HCT116 (cell line): ENCODE results near the gene AEBP1. TPM values are rescaled to one million over a fixed set of nuclear protein-coding genes. Genes with fewer than 3 reads are reported as not detected.
A peak's percentile ranks its signal among the peaks of the same experiment; 100 is the strongest.

Experiments used
- ATAC-seq: fragments of 200-7000 bp; cut with Tn5 transposase; 2 replicates; pipeline ENCODE4 v1.9.1; 2020; ENCODE audit warnings: mild to moderate bottlenecking, moderate library complexity
- BruUV-seq: library from RNA; stranded (reverse); fragments of 400-500 nt; replicated peaks from 2 replicates; lab custom pipeline; 2021; lab: Mats Ljungman, UMichigan
- CTCF ChIA-PET: fragments of 300-600 bp; sonication (Branson Sonifier 250); formaldehyde crosslinking; loops from one replicate; lab custom pipeline; 2021; ENCODE audit warnings: antibody characterized with exemption; lab: Charles Lee
- POLR2A ChIA-PET: fragments of 300-600, 350-600 bp; sonication (Branson Sonifier 250); formaldehyde crosslinking; loops from one replicate; lab custom pipeline; 2021; ENCODE audit warnings: antibody characterized with exemption; lab: Charles Lee
- RAD21 ChIA-PET, 2 experiments: fragments of 300-600 bp; sonication (Branson Sonifier 250); formaldehyde crosslinking; loops; one replicate each; lab custom pipeline; 2023; ENCODE audit warnings: low total read pairs in 2 of 2; ENCODE audit not compliant: uncharacterized antibody in 2 of 2, unreplicated experiment in 2 of 2, low non-redundant PET in 1 of 2; lab: Charles Lee
- DNase-seq: peaks from one replicate; pipeline ENCODE4 v3.0.0-alpha.2; 2010; ENCODE audit warnings: low read depth, low spot score
- H2AFZ ChIP-seq: fragments of 200-600 bp; shearing (Covaris generic), sonication (generic); 2 replicates; pipeline ENCODE4 v1.6.1; 2017; ENCODE audit warnings: low read depth, mixed run types, mixed read lengths, antibody characterized with exemption, low read length; ENCODE audit not compliant: poor library complexity, severe bottlenecking
- H3K27ac ChIP-seq: 2 replicates; pipeline ENCODE4 v1.5.1; 2012; ENCODE audit warnings: low read depth, low read length
- H3K27me3 ChIP-seq: fragments of 200-600 bp; sonication (generic); 2 replicates; pipeline ENCODE4 v1.6.1; 2016; ENCODE audit warnings: mixed run types, low read length, mixed read lengths; ENCODE audit not compliant: insufficient read depth
- H3K36me3 ChIP-seq, 2 experiments: fragments of 200-500 bp in 1 of 2; fragments of 200-600 bp in 1 of 2; sonication (Bioruptor generic) in 1 of 2; sonication (generic) in 1 of 2; 2 replicates each; pipeline versions ENCODE4 v1.5.1 to v1.6.1; 2014 to 2016; ENCODE audit warnings: low read length in 2 of 2, inconsistent platforms in 1 of 2, mixed read lengths in 1 of 2, mixed run types in 1 of 2; ENCODE audit not compliant: insufficient read depth in 2 of 2, control insufficient read depth in 1 of 2
- H3K4me1 ChIP-seq, 2 experiments: fragments of 200-600 bp in 1 of 2; sonication (generic) in 1 of 2; 2 replicates each; pipeline versions ENCODE4 v1.5.1 to v1.6.1; 2012 to 2017; ENCODE audit warnings: low read length in 2 of 2, inconsistent platforms in 1 of 2, mild to moderate bottlenecking in 1 of 2, mixed read lengths in 1 of 2, mixed run types in 1 of 2, moderate library complexity in 1 of 2; ENCODE audit not compliant: insufficient read depth in 2 of 2, control insufficient read depth in 1 of 2
- H3K4me2 ChIP-seq: fragments of 200-600 bp; sonication (generic); 2 replicates; pipeline ENCODE4 v1.6.1; 2017; ENCODE audit warnings: mixed run types, low read length, mixed read lengths
- H3K4me3 ChIP-seq, 2 experiments: fragments of 200-600 bp in 1 of 2; sonication (generic) in 1 of 2; replicated peaks in 1 of 2; 2 replicates each; pipeline ENCODE4 v1.5.1; 2011 to 2016; ENCODE audit warnings: low read length in 2 of 2, control low read depth in 1 of 2, low read depth in 1 of 2, mild to moderate bottlenecking in 1 of 2, mixed read lengths in 1 of 2, mixed run types in 1 of 2
- H3K79me2 ChIP-seq: fragments of 200-600 bp; sonication (generic); 2 replicates; pipeline ENCODE4 v1.6.1; 2017; ENCODE audit warnings: mild to moderate bottlenecking, mixed run types, low read length, moderate library complexity, mixed read lengths; ENCODE audit not compliant: insufficient read depth
- H3K9ac ChIP-seq: fragments of 200-600 bp; sonication (generic); 2 replicates; pipeline ENCODE4 v1.6.1; 2016; ENCODE audit warnings: low read length, mixed read lengths
- H3K9me2 ChIP-seq: fragments of 200-600 bp; sonication (generic), shearing (Covaris generic); 2 replicates; pipeline ENCODE4 v1.6.1; 2017; ENCODE audit warnings: mixed run types, mild to moderate bottlenecking, moderate library complexity; ENCODE audit not compliant: insufficient read depth
- H3K9me3 ChIP-seq, 2 experiments: fragments of 200-500 bp in 1 of 2; fragments of 200-600 bp in 1 of 2; sonication (Bioruptor generic) in 1 of 2; sonication (generic) in 1 of 2; 2 replicates each; pipeline ENCODE4 v1.6.1; 2014 to 2017; ENCODE audit warnings: low read length in 2 of 2, mixed read lengths in 2 of 2, inconsistent platforms in 1 of 2, low read depth in 1 of 2, mild to moderate bottlenecking in 1 of 2, mixed run types in 1 of 2, moderate library complexity in 1 of 2; ENCODE audit not compliant: control insufficient read depth in 1 of 2, insufficient read depth in 1 of 2
- H4K20me1 ChIP-seq: fragments of 200-600 bp; sonication (generic), shearing (Covaris generic); 2 replicates; pipeline ENCODE4 v1.6.1; 2017; ENCODE audit warnings: mixed run types, mild to moderate bottlenecking, moderate library complexity; ENCODE audit not compliant: insufficient read depth
- CBX3 ChIP-seq: IDR thresholded peaks from 2 replicates; pipeline ENCODE4 v1.6.1; 2012; ENCODE audit warnings: low read depth
- EZH2phosphoT487 ChIP-seq: fragments of 200-600 bp; IDR thresholded peaks from 2 replicates; pipeline ENCODE4 v1.6.1; 2018; ENCODE audit warnings: antibody characterized with exemption, borderline replicate concordance
- MAX ChIP-seq: IDR thresholded peaks from 2 replicates; pipeline ENCODE4 v1.6.1; 2012
- POLR2A ChIP-seq: IDR thresholded peaks from 2 replicates; pipeline ENCODE4 v1.7.0; 2011; ENCODE audit warnings: borderline replicate concordance; ENCODE audit not compliant: insufficient read depth, insufficient read length; ENCODE audit errors: extremely low read depth
- SIN3A ChIP-seq: IDR thresholded peaks from 2 replicates; pipeline ENCODE4 v1.6.1; 2012; ENCODE audit warnings: low read depth
- SP1 ChIP-seq: IDR thresholded peaks from 2 replicates; pipeline ENCODE4 v1.6.1; 2012; ENCODE audit warnings: low read depth
- ZFX ChIP-seq: fragments of 450-650 bp; IDR thresholded peaks from 2 replicates; pipeline ENCODE4 v1.6.1; 2017
- intact Hi-C: fragments of 100-400 bp; cut with micrococcal nuclease; formaldehyde crosslinking; loops from 2 replicates; pipeline ENCODE4 v1.10.0; 2022
- total RNA-seq: library from RNA; stranded (reverse); gene quantifications from one replicate; pipeline ENCODE4 v1.2.1, GENCODE V29; 2021; ENCODE audit not compliant: unreplicated experiment
- TF ChIP-seq, protein P1 (sequence below), 3 experiments: fragments of 200-600 bp in 1 of 3; sonication (generic) in 1 of 3; IDR thresholded peaks in 2 of 3; conservative IDR thresholded peaks in 1 of 3; 2 replicates each; pipeline ENCODE4 v1.5.1; 2012 to 2017; ENCODE audit warnings: low read depth in 2 of 3, low read length in 2 of 3, antibody characterized with exemption in 1 of 3, borderline replicate concordance in 1 of 3, control low read depth in 1 of 3, mild to moderate bottlenecking in 1 of 3, mixed read lengths in 1 of 3, mixed run types in 1 of 3, moderate library complexity in 1 of 3; ENCODE audit not compliant: insufficient read depth in 1 of 3

Gene AEBP1
- total RNA-seq, 1 experiment from 2014 or later: 0.49 TPM

GRCh38 chr7:44067064-44067951 lies 36.8 kb upstream of the AEBP1 start:
- no peak overlapping the region for H3K27ac ChIP-seq
- intact Hi-C loops: no loop called here
- POLR2A ChIA-PET: interaction anchor here (1.1 kb wide), 1 partner anchor 17 kb away, joined by 3 read pairs; no protein-coding TSS in a partner anchor
- DNase-seq (no peak), ATAC-seq (peak; percentile 9; the same call in 1 of the 2 replicates)
- H3K4me3 ChIP-seq: no peak overlapping the region
- H3K27me3 ChIP-seq: no peaks in the 10 kb centered on the region
- RAD21 ChIA-PET: no interaction called here
- H3K4me1 ChIP-seq: peaks cover 9 to 24% of the 10 kb centered on the region in 2 experiments
- no TSS peak for BruUV-seq
- H3K9me3 ChIP-seq: no peaks in the 10 kb centered on the region
- H2AFZ ChIP-seq: no peak overlapping the region
- 0 out of 4 replicates have a peak, but pooled peaks cover 0 to 3% of the 10 kb centered on the region in 2 experiments for H3K36me3 ChIP-seq
- no peaks in the 10 kb centered on the region for H4K20me1 ChIP-seq
- H3K9me2 ChIP-seq: no peaks in the 10 kb centered on the region
- no peak overlapping the region for H3K4me2 ChIP-seq
- TF ChIP-seq CBX3 (no peak), POLR2A (peak; percentile 20), SIN3A (no peak)
- no peaks in the 10 kb centered on the region for H3K79me2 ChIP-seq
- CTCF ChIA-PET: interaction anchor here (0.8 kb wide), 1 partner anchor 129 kb away, joined by 3 read pairs; no protein-coding TSS in a partner anchor
- H3K9ac ChIP-seq: no peak overlapping the region

GRCh38 chr7:44068054-44068453 lies 36.1 kb upstream of the AEBP1 start:
- POLR2A ChIA-PET: no interaction called here
- Histone ChIP-seq H3K27me3 (no peaks in the 10 kb centered on the region), H3K27ac (no peak overlapping the region), H2AFZ (no peak overlapping the region), H4K20me1 (no peaks in the 10 kb centered on the region), H3K9me2 (no peaks in the 10 kb centered on the region), H3K4me1 (peaks cover 11 to 32% of the 10 kb centered on the region in 2 experiments), H3K4me3 (no peak overlapping the region), H3K9ac (no peak overlapping the region), H3K36me3 (peaks cover 0 to 9% of the 10 kb centered on the region in 2 experiments; a peak in 2 of 4 replicates), H3K9me3 (no peaks in the 10 kb centered on the region)
- intact Hi-C loops: no loop called here
- CTCF ChIA-PET: interaction anchor here (0.8 kb wide), 1 partner anchor 128 kb away, joined by 3 read pairs; no protein-coding TSS in a partner anchor
- ATAC-seq (no peak), DNase-seq (no peak)
- RAD21 ChIA-PET: no interaction called here
- no TSS peak for BruUV-seq
- no peak for TF ChIP-seq EZH2phosphoT487
- TF ChIP-seq ZFX: no peak
- no peak for TF ChIP-seq CBX3
- no peak for TF ChIP-seq POLR2A
- TF ChIP-seq SP1: no peak
- TF ChIP-seq, protein P1, sequence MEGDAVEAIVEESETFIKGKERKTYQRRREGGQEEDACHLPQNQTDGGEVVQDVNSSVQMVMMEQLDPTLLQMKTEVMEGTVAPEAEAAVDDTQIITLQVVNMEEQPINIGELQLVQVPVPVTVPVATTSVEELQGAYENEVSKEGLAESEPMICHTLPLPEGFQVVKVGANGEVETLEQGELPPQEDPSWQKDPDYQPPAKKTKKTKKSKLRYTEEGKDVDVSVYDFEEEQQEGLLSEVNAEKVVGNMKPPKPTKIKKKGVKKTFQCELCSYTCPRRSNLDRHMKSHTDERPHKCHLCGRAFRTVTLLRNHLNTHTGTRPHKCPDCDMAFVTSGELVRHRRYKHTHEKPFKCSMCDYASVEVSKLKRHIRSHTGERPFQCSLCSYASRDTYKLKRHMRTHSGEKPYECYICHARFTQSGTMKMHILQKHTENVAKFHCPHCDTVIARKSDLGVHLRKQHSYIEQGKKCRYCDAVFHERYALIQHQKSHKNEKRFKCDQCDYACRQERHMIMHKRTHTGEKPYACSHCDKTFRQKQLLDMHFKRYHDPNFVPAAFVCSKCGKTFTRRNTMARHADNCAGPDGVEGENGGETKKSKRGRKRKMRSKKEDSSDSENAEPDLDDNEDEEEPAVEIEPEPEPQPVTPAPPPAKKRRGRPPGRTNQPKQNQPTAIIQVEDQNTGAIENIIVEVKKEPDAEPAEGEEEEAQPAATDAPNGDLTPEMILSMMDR (IDR thresholded peaks at IDR 0.05 in 2 of 3, conservative IDR thresholded peaks at IDR 0.05 in 1 of 3; ENCODE audit: borderline replicate concordance in 1 of 3, insufficient read depth in 1 of 3, low read depth in 2 of 3, low read length in 2 of 3): no peak
- no peak for TF ChIP-seq MAX
- TF ChIP-seq, all 23 proteins: peak for 0
- Histone ChIP-seq H3K79me2 (no peaks in the 10 kb centered on the region), H3K4me2 (no peak overlapping the region)
